ENCODE measurements around the gene TSEN15.

TSEN15 gene

GRCh38 chr1:184101571-184101970 is 50.0 kb downstream of the TSEN15 start:
- DNase-seq (ENCODE audit: low read depth): no peak

GRCh38 chr1:184110272-184111204 is 59.0 kb downstream of the TSEN15 start:
- DNase-seq (ENCODE audit: low read depth): no peak

GRCh38 chr1:184112176-184112948 is 60.8 kb downstream of the TSEN15 start:
- no peak for DNase-seq (ENCODE audit: low read depth)

- DNase-seq (ENCODE audit: low read depth): peak; percentile 44
Observed at GRCh38 chr1:184113251-184113650, 61.7 kb downstream of the TSEN15 start.

- no peak for DNase-seq (ENCODE audit: low read depth)
Observed at GRCh38 chr1:184114818-184115398, 63.4 kb downstream of the TSEN15 start.

GRCh38 chr1:184116287-184116686 is 64.8 kb downstream of the TSEN15 start:
- no peak for DNase-seq (ENCODE audit: low read depth)

- peak; percentile 96 for DNase-seq (ENCODE audit: low read depth)
Observed at GRCh38 chr1:184118046-184118445, 66.5 kb downstream of the TSEN15 start.
